Skeletal muscle tissue (tissue), 4 donors: Measurements from ENCODE around the gene UBE4A. TPM values are rescaled to one million over a fixed set of nuclear protein-coding genes. Genes with fewer than 3 reads are reported as not detected.

Experiments used
- H3K27ac ChIP-seq: one replicate; pipeline ENCODE4 v1.7.0; 2013; ENCODE audit warnings: mild to moderate bottlenecking, low read depth, low read length, inconsistent platforms
- H3K27me3 ChIP-seq, 3 donors: one replicate each; pipeline ENCODE4 v1.7.0; 2013; ENCODE audit warnings: low read length in 3 of 3; ENCODE audit not compliant: control insufficient read depth in 3 of 3, insufficient read depth in 3 of 3
- H3K36me3 ChIP-seq, 3 donors: one replicate each; pipeline ENCODE4 v1.7.0; 2013; ENCODE audit warnings: low read length in 3 of 3; ENCODE audit not compliant: control insufficient read depth in 3 of 3, insufficient read depth in 3 of 3
- H3K4me1 ChIP-seq, 3 donors: one replicate each; pipeline ENCODE4 v1.7.0; 2013; ENCODE audit warnings: low read length in 3 of 3, mild to moderate bottlenecking in 3 of 3; ENCODE audit not compliant: control insufficient read depth in 3 of 3, insufficient read depth in 3 of 3
- H3K4me3 ChIP-seq, 3 donors: one replicate each; pipeline ENCODE4 v1.7.0; 2013; ENCODE audit warnings: low read length in 3 of 3
- H3K9ac ChIP-seq, 3 donors: one replicate each; pipeline ENCODE4 v1.7.0; 2013; ENCODE audit warnings: low read length in 3 of 3, mild to moderate bottlenecking in 3 of 3, moderate library complexity in 2 of 3, low read depth in 1 of 3
- H3K9me3 ChIP-seq, 3 donors: one replicate each; pipeline ENCODE4 v1.7.0; 2013; ENCODE audit warnings: low read length in 3 of 3; ENCODE audit not compliant: control insufficient read depth in 3 of 3
- total RNA-seq: library from RNA; depleted of rRNA; stranded (reverse); fragments of >200 nt; gene quantifications from one replicate; pipeline ENCODE4 v1.2.3, GENCODE V29; 2014
- donor health status: Osteomylitis.

The UBE4A gene, protein sequence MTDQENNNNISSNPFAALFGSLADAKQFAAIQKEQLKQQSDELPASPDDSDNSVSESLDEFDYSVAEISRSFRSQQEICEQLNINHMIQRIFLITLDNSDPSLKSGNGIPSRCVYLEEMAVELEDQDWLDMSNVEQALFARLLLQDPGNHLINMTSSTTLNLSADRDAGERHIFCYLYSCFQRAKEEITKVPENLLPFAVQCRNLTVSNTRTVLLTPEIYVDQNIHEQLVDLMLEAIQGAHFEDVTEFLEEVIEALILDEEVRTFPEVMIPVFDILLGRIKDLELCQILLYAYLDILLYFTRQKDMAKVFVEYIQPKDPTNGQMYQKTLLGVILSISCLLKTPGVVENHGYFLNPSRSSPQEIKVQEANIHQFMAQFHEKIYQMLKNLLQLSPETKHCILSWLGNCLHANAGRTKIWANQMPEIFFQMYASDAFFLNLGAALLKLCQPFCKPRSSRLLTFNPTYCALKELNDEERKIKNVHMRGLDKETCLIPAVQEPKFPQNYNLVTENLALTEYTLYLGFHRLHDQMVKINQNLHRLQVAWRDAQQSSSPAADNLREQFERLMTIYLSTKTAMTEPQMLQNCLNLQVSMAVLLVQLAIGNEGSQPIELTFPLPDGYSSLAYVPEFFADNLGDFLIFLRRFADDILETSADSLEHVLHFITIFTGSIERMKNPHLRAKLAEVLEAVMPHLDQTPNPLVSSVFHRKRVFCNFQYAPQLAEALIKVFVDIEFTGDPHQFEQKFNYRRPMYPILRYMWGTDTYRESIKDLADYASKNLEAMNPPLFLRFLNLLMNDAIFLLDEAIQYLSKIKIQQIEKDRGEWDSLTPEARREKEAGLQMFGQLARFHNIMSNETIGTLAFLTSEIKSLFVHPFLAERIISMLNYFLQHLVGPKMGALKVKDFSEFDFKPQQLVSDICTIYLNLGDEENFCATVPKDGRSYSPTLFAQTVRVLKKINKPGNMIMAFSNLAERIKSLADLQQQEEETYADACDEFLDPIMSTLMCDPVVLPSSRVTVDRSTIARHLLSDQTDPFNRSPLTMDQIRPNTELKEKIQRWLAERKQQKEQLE
- total RNA-seq = 21.4 TPM

DNA sequence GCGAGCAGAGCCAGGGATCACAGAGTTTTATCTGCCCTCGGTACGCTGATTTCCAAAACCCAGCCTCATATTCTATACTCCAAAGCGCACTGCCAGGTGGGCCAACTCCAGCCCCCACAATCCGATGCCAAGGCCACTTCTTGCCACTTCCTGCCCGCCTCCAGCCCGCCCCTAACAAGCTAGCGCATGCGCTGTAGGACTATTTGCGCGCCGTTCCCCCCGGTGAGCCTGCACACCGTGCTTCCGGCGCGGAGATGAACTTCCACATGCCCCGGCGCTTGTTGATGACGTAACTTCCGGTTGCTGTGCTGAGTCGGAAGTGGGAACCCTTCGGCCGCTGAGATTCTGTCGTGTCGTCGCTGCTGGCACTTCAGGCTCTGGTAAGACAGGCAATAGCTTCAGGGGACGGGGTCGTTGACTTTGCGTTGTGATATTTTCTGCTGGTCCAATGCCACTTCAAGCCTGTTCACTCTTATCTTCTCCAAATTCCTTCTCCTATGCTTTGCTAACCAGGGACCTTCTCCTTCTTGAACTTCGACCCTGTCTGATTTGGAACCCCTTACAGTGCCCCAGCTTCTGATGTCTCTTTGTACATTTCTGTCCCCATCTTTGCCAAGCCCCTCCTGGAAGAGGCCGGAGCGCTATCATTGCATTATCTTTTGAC lies at the start of gene UBE4A:
Gene UBE4A, plus strand, starts transcription at position 306 of the 664 bp plus-strand sequence. CDS start 5,481 bp downstream, outside the sequence.
- Histone ChIP-seq H3K36me3 (peaks cover 0 to 4% (median 0%) of the 10 kb centered on the region in 3 donors), H3K9ac (peak within 1 kb of the TSS; percentile 88 to 97 (median 93)), H3K4me1 (peaks cover 16 to 18% (median 17%) of the 10 kb centered on the region in 3 donors), H3K27ac (peak within 1 kb of the TSS; percentile 54), H3K9me3 (no peaks in the 10 kb centered on the region), H3K4me3 (peak within 1 kb of the TSS; percentile 93 to 100 (median 98)), H3K27me3 (no peaks in the 10 kb centered on the region)

GRCh38 chr11:118310271-118310670 lies 49.1 kb upstream of the UBE4A start:
- Histone ChIP-seq H3K4me1 (peaks cover 0 to under 1% (median under 1%) of the 10 kb centered on the region in 3 donors), H3K4me3 (no peak overlapping the region), H3K9ac (no peak overlapping the region), H3K9me3 (no peaks in the 10 kb centered on the region), H3K27ac (no peak overlapping the region), H3K27me3 (peaks cover 8 to 33% (median 24%) of the 10 kb centered on the region in 3 donors), H3K36me3 (no peaks in the 10 kb centered on the region)

DNA sequence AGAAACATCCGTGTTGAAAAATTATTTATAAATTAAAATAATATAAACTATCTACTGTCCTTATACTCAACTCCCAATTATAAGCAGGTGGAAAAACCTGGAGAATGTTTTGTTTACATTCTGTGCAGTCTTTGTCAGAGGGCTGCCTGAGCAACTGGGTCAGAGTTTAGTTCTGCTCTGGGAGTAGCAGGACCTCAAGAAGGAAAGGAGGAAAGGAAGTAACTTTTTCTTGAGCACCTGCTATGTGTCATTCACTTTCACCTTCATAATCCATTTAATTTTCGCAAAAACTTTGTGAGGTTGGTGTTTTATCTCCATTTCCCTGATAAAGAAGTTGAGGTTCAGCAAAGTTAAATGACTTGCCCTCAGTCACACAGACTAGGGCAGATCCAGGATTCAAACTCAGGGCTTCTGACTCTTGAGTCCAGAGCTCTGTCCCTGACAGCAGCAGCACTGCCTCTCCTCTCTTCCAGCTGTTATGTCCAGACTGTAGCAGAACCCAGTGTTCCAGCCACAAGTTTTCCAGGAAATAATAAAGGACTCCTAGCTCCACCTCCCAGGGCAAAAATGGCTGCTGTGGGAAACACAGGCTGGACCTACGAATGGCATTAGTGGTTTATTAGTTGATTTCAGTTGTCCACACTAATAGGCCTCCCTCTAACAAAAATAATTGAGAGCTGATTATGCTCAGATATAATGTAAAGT lies 48.5 kb upstream of the UBE4A start:
- H3K4me3 ChIP-seq = no peak overlapping the region
- H3K4me1 ChIP-seq = peaks cover 0 to 3% (median 2%) of the 10 kb centered on the region in 3 donors
- no peak overlapping the region for H3K9ac ChIP-seq
- H3K9me3 ChIP-seq = no peaks in the 10 kb centered on the region
- no peak overlapping the region for H3K27ac ChIP-seq
- peaks cover 8 to 31% (median 28%) of the 10 kb centered on the region in 3 donors for H3K27me3 ChIP-seq
- no peaks in the 10 kb centered on the region for H3K36me3 ChIP-seq

DNA sequence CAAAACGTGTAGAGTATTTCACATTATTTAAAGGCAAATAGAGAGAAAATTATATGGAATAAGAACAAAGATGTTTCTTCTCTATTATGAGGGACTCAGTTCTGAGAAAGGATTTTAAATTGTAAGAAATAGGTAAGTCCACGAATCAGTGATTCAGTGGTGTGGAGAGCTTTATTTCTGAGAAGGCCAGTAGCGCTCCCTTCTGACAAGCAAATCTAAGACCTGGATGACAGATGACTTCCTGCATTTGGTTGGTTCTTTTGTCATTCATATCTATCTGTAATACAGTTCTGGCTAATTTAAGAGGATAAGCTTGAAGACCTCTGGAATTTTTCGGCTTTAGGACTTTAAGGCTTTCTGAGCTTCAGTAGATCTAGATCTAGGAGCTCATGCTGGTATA lies 47.9 kb upstream of the UBE4A start:
- Histone ChIP-seq H3K4me3 (no peak overlapping the region), H3K36me3 (no peaks in the 10 kb centered on the region), H3K4me1 (peaks cover 0 to 3% (median 3%) of the 10 kb centered on the region in 3 donors), H3K9ac (no peak overlapping the region), H3K27ac (no peak overlapping the region), H3K9me3 (no peaks in the 10 kb centered on the region), H3K27me3 (peaks cover 9 to 31% (median 28%) of the 10 kb centered on the region in 3 donors)

GRCh38 chr11:118312328-118312727 lies 47.1 kb upstream of the UBE4A start:
- no peak overlapping the region for H3K9ac ChIP-seq
- no peaks in the 10 kb centered on the region for H3K9me3 ChIP-seq
- peaks cover 3 to 7% (median 5%) of the 10 kb centered on the region in 3 donors for H3K4me1 ChIP-seq
- peaks cover 13 to 39% (median 28%) of the 10 kb centered on the region in 3 donors for H3K27me3 ChIP-seq
- H3K4me3 ChIP-seq = no peak overlapping the region
- H3K27ac ChIP-seq = no peak overlapping the region
- no peaks in the 10 kb centered on the region for H3K36me3 ChIP-seq

- no peak overlapping the region for H3K4me3 ChIP-seq
- peaks cover 13 to 39% (median 28%) of the 10 kb centered on the region in 3 donors for H3K27me3 ChIP-seq
- H3K36me3 ChIP-seq = no peaks in the 10 kb centered on the region
- no peaks in the 10 kb centered on the region for H3K9me3 ChIP-seq
- no peak overlapping the region for H3K9ac ChIP-seq
- peaks cover 3 to 7% (median 5%) of the 10 kb centered on the region in 3 donors for H3K4me1 ChIP-seq
- H3K27ac ChIP-seq = no peak overlapping the region
These were observed 46.2 kb upstream of the UBE4A start for GRCh38 chr11:118313242-118313641.

DNA sequence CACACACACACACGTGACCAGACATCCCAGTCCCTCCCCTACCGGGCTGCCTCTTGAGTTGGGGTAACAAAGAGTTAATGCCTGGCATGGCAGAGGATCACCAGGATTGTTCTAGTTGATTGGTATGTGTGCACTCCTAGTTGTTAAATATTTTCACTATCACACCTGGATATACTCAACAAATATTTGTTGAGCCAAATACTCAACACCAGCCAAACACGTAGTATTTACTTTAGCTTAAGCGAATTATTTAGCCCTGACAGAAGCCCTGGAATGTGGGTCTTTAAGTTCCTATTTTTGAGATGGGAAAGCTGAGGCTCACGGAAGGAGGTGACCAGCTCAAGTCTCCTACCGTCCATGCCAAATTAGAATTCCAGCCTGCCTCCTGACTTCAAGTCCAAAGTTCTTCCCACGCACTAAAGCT lies 44.4 kb upstream of the UBE4A start:
- Histone ChIP-seq H3K27ac (no peak overlapping the region), H3K4me1 (peaks cover 3 to 7% (median 5%) of the 10 kb centered on the region in 3 donors), H3K27me3 (peaks cover 13 to 39% (median 28%) of the 10 kb centered on the region in 3 donors)

DNA sequence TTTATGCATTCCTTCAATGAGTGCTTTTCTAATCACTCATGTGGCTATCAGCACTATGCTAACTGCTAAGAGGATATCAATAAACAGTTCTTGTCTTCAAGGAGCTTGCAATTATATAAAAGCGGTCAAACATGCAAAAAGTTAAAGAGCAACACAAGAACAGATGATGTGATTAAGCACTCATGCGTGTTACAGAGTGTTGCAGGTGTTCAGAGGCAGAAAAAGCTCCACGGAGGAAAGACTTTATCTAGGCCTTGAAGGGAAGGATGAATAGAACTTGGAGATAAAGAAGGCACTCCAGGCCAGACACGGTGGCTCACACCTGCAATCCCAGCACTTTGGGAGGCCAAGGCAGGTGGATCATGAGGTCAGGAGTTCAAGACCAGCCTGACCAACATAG lies 41.3 kb upstream of the UBE4A start:
- Histone ChIP-seq H3K4me1 (peaks cover 3 to 7% (median 5%) of the 10 kb centered on the region in 3 donors), H3K9me3 (no peaks in the 10 kb centered on the region), H3K36me3 (no peaks in the 10 kb centered on the region), H3K9ac (no peak overlapping the region), H3K27ac (no peak overlapping the region), H3K27me3 (peaks cover 8 to 26% (median 22%) of the 10 kb centered on the region in 3 donors), H3K4me3 (no peak overlapping the region)

More for the DNA sequence above, 44.4 kb upstream of the UBE4A start:
- Histone ChIP-seq H3K9ac (no peak overlapping the region), H3K36me3 (no peaks in the 10 kb centered on the region), H3K9me3 (no peaks in the 10 kb centered on the region), H3K4me3 (no peak overlapping the region)
